Heart left ventricle (tissue), 13 donors: ENCODE measurements around the gene SENP6.

ENCODE experiments used
- POLR2A ChIP-seq, 2 donors: fragments of 450-650 bp; IDR thresholded peaks; one replicate each; pipeline ENCODE4 v1.6.1; 2017; ENCODE audit warnings: antibody characterized with exemption in 2 of 2, mild to moderate bottlenecking in 2 of 2, moderate library complexity in 2 of 2
- TF ChIP-seq, protein P1 (sequence below), 12 donors: fragments of 200-600 bp; sonication (generic) in 4 of 12; IDR thresholded peaks; one replicate each; pipeline versions ENCODE4 v1.5.0 to v1.8.0; 2018 to 2022; ENCODE audit warnings: antibody characterized with exemption in 12 of 12, mild to moderate bottlenecking in 5 of 12
- donor health status: ischemic (EF 13 %, LVEDD 7.1; RV severe dilation, severe dysfunction).
- donor health status: DM: no; HTN: yes; CAD: no.
- donor health status: DM: no; HTN: no; CAD: no.
- donor health status: ischemic (EF 25% LVEDD 6.9; RV normal size, moderate dysfunction).
- donor health status: ischemic (EF 25% LVEDD 5.7; RV mildly dilated, moderate dysfunction).
- donor health status: ischemic (EF 35%, LVEDD 5.7; RV mildly dilated, moderate dysfunction).
- donor health status: nonischemic (EF 11% LVEDD 7.7; RV severe dilation, severe dysfunction).
- donor health status: DM: yes; HTN: yes; CAD: no.
- donor health status: PGD.
- donor health status: ischemic (EF 29% LVEDD 5.4; RV normal size, mild dysfunction).
- donor health status: nonischemic (EF 23%, LVEDD 6.1; RV moderate dilation, normal function).

- TF ChIP-seq, protein P1, sequence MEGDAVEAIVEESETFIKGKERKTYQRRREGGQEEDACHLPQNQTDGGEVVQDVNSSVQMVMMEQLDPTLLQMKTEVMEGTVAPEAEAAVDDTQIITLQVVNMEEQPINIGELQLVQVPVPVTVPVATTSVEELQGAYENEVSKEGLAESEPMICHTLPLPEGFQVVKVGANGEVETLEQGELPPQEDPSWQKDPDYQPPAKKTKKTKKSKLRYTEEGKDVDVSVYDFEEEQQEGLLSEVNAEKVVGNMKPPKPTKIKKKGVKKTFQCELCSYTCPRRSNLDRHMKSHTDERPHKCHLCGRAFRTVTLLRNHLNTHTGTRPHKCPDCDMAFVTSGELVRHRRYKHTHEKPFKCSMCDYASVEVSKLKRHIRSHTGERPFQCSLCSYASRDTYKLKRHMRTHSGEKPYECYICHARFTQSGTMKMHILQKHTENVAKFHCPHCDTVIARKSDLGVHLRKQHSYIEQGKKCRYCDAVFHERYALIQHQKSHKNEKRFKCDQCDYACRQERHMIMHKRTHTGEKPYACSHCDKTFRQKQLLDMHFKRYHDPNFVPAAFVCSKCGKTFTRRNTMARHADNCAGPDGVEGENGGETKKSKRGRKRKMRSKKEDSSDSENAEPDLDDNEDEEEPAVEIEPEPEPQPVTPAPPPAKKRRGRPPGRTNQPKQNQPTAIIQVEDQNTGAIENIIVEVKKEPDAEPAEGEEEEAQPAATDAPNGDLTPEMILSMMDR (IDR thresholded peaks at IDR 0.05), result no peak
- TF ChIP-seq POLR2A (IDR thresholded peaks at IDR 0.05), result no peak
These were observed 159.8 kb downstream of the SENP6 start for GRCh38 chr6:75761489-75761888.
